Muscle layer of colon (tissue), 2 donors: ENCODE results near the gene SLC2A1.
"Not testable (repeated sequence)": the region's sequence is repeated elsewhere in the genome, so short reads cannot be mapped to it uniquely, and the experiment has no call there.

Experiments used
- H3K27ac ChIP-seq: one replicate; pipeline ENCODE4 v1.7.0; 2013; ENCODE audit warnings: low read depth, mild to moderate bottlenecking, low read length, moderate library complexity
- H3K27me3 ChIP-seq, 2 donors: one replicate each; pipeline ENCODE4 v1.7.0; 2013; ENCODE audit warnings: low read length in 2 of 2, mild to moderate bottlenecking in 2 of 2; ENCODE audit not compliant: insufficient read depth in 2 of 2, control insufficient read depth in 1 of 2
- H3K36me3 ChIP-seq: one replicate; pipeline ENCODE4 v1.7.0; 2013; ENCODE audit warnings: mild to moderate bottlenecking, low read length; ENCODE audit not compliant: insufficient read depth
- H3K4me1 ChIP-seq: one replicate; pipeline ENCODE4 v1.7.0; 2013; ENCODE audit warnings: mild to moderate bottlenecking, low read length; ENCODE audit not compliant: insufficient read depth
- H3K4me3 ChIP-seq, 2 donors: one replicate each; pipeline ENCODE4 v1.7.0; 2013; ENCODE audit warnings: low read length in 2 of 2, low read depth in 1 of 2, mild to moderate bottlenecking in 1 of 2, moderate library complexity in 1 of 2
- H3K9ac ChIP-seq: one replicate; pipeline ENCODE4 v1.7.0; 2013; ENCODE audit warnings: low read length
- H3K9me3 ChIP-seq: one replicate; pipeline ENCODE4 v1.7.0; 2013; ENCODE audit warnings: mild to moderate bottlenecking, low read length
- donor health status: abdominal sarcoma.
- donor health status: Adenocarcinoma of cecum.

Gene SLC2A1

DNA sequence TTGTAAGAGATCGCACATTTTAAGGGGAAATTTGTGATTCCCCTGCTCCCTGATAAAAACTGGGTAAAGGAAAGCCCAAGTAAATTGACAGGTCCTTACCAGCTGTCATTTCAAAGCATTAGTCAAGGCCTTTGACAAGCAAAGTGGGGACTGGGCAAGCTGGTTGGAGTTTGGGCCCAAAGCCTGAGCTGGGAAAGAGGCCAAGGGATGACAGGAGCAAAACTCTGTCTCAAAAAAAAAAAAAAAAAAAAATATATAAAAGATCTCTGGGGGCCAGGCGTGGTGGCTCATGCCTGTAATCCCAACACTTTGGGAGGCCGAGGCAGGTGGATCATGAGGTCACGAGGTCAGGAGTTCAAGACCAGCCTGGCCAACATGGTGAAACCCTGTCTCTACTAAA is 36.9 kb downstream of the SLC2A1 start:
- H3K27me3 ChIP-seq, result no peaks in the 10 kb centered on the region
- H3K9ac ChIP-seq, result no peak overlapping the region
- H3K4me3 ChIP-seq, result no peak overlapping the region
- H3K27ac ChIP-seq, result no peak overlapping the region
- H3K4me1 ChIP-seq, result peaks cover 12% of the 10 kb centered on the region
- H3K36me3 ChIP-seq, result no peaks in the 10 kb centered on the region
- H3K9me3 ChIP-seq, result no peaks in the 10 kb centered on the region

DNA sequence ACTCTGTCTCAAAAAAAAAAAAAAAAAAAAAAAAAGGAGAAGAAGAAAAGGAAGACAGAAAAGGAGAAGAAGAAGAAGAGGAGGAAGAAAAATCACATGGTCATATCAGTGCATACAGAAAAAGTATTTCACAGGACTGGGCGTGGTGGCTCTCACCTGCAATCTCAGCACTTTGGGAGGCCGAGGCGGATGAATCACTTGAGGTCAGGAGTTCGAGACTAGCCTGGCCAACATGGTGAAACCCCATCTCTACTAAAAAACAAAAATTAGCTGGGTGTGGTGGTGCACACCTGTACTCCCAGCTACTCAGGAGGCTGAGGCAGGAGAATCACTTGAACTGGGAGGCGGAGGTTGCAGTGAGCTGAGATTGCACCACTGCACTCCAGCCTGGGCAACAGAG is 39.0 kb downstream of the SLC2A1 start:
- H3K36me3 ChIP-seq, H3K27ac ChIP-seq, H3K4me3 ChIP-seq, H3K9ac ChIP-seq, H3K27me3 ChIP-seq, H3K4me1 ChIP-seq, H3K9me3 ChIP-seq: not testable (repeated sequence)

DNA sequence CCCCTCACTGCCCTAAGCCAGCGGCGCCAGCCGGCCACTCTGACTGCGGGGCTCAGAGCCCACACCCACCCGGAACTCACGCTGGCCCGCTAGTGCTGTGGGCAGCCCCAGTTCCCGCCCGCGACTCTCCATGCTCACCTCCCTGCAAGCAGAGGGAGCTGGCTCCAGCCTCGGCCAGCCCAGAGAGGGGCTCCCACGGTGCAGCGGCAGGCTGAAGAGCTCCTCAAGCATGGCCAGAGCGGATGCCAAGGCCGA is 41.5 kb downstream of the SLC2A1 start:
- Histone ChIP-seq H3K4me3 (no peak overlapping the region), H3K4me1 (no peaks in the 10 kb centered on the region), H3K9ac (no peak overlapping the region), H3K36me3 (no peaks in the 10 kb centered on the region), H3K27me3 (no peaks in the 10 kb centered on the region), H3K9me3 (no peaks in the 10 kb centered on the region), H3K27ac (no peak overlapping the region)

DNA sequence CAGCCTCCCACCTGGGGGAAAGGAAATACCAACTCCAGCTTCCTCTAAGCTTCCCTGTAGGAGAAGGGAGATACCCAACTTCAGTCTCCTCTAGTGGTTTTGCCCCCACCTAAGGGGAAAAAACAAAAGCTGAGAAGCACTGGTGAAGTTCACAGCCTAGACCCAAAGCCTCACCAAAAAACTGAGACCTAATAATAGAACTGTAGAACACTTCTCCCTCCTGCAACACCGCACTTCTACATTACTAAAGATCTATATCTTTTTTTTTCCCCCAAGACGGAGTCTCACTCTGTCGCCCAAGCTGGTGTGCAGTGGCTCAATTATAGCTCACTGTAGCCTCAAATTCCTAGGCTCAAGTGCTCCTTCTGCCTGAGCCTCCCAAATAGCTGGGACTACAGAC is 43.2 kb downstream of the SLC2A1 start:
- Histone ChIP-seq H3K9ac (no peak overlapping the region), H3K9me3 (no peaks in the 10 kb centered on the region), H3K36me3 (no peaks in the 10 kb centered on the region), H3K27ac (no peak overlapping the region), H3K4me3 (no peak overlapping the region), H3K27me3 (no peaks in the 10 kb centered on the region), H3K4me1 (no peaks in the 10 kb centered on the region)

GRCh38 chr1:42914092-42914627 is 44.5 kb downstream of the SLC2A1 start:
- Histone ChIP-seq H3K36me3 (no peaks in the 10 kb centered on the region), H3K27ac (no peak overlapping the region), H3K9ac (no peak overlapping the region), H3K4me1 (no peaks in the 10 kb centered on the region), H3K27me3 (no peaks in the 10 kb centered on the region), H3K4me3 (no peak overlapping the region), H3K9me3 (no peaks in the 10 kb centered on the region)

- Histone ChIP-seq H3K27ac (no peak overlapping the region), H3K9ac (no peak overlapping the region), H3K4me1 (no peaks in the 10 kb centered on the region), H3K9me3 (no peaks in the 10 kb centered on the region), H3K27me3 (no peaks in the 10 kb centered on the region), H3K4me3 (no peak overlapping the region), H3K36me3 (no peaks in the 10 kb centered on the region)
These were observed 45.1 kb downstream of the SLC2A1 start for GRCh38 chr1:42913426-42914091.

DNA sequence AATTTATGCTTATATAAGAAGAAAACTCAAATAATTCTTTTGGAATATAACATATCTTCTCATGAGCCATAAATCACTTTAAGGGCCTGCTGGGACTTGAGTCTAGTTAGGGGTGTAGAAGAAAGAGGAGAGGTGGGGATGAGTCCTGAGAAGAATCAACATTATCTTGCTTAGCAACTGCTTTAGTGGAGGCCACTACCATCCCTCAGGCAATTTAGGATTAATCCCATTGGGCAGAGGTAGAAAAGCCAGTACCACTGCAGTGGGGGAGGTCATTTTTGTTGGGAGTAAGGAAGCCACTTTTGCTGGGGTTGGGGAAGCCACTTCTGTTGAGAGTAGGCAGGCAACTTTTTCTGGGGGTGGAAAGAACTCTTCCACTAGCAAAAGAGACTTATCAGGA is 47.7 kb downstream of the SLC2A1 start:
- Histone ChIP-seq H3K9me3 (no peaks in the 10 kb centered on the region), H3K4me3 (no peak overlapping the region), H3K9ac (no peak overlapping the region), H3K27ac (no peak overlapping the region), H3K27me3 (no peaks in the 10 kb centered on the region), H3K4me1 (no peaks in the 10 kb centered on the region), H3K36me3 (no peaks in the 10 kb centered on the region)

DNA sequence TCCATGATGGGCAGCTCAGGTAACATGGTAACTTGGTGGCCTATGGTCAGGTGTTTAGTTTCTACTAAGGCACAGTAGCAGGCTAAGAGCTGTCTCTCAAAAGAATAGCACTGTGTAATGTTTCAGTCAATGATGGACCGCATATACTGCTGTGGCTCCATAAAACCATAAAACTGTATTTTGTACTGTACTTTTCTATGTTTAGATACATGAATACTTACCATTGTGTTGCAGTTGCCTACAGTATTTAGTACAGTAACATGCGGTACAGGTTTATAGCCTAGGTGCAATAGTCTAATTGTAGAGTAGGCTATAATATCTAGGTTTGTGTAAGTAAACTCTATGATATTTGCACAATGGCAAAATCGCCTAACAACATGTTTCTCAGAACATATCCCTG is 50.6 kb downstream of the SLC2A1 start:
- H3K9me3 ChIP-seq, result no peaks in the 10 kb centered on the region
- no peak overlapping the region for H3K9ac ChIP-seq
- no peaks in the 10 kb centered on the region for H3K36me3 ChIP-seq
- H3K27ac ChIP-seq, result no peak overlapping the region
- H3K4me1 ChIP-seq, result no peaks in the 10 kb centered on the region
- H3K4me3 ChIP-seq, result no peak overlapping the region
- H3K27me3 ChIP-seq, result no peaks in the 10 kb centered on the region

DNA sequence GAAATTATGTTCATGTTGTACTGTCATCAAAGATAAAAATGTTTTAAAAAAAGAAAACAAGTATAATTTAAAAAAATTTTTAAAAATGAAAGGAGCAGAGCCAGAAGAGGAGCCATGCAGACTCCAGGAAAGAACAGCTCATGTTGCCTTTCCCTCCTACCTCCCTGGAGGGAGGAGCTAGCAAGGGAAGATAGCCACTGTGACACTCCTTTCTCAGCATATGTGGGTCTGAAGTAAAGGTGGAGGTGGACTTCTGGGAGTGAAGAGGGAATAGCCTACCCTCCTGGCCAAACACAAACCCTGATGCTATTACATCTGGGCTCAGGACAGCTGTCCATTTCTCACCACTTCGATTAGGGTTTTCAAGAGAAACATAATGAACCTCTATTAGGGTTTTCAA is 54.2 kb downstream of the SLC2A1 start:
- no peak overlapping the region for H3K9ac ChIP-seq
- H3K4me1 ChIP-seq, result no peaks in the 10 kb centered on the region
- H3K36me3 ChIP-seq, result no peaks in the 10 kb centered on the region
- H3K27ac ChIP-seq, result no peak overlapping the region
- no peaks in the 10 kb centered on the region for H3K9me3 ChIP-seq
- no peaks in the 10 kb centered on the region for H3K27me3 ChIP-seq
- no peak overlapping the region for H3K4me3 ChIP-seq

- H3K36me3 ChIP-seq, H3K27me3 ChIP-seq, H3K4me1 ChIP-seq, H3K9ac ChIP-seq, H3K4me3 ChIP-seq, H3K27ac ChIP-seq, H3K9me3 ChIP-seq: not testable (repeated sequence)
These were observed 58.7 kb downstream of the SLC2A1 start for GRCh38 chr1:42899960-42900359.

- no peak overlapping the region for H3K4me3 ChIP-seq
- H3K9ac ChIP-seq, result no peak overlapping the region
- no peaks in the 10 kb centered on the region for H3K36me3 ChIP-seq
- no peaks in the 10 kb centered on the region for H3K27me3 ChIP-seq
- no peaks in the 10 kb centered on the region for H3K9me3 ChIP-seq
- no peaks in the 10 kb centered on the region for H3K4me1 ChIP-seq
- H3K27ac ChIP-seq, result no peak overlapping the region
These were observed 67.1 kb downstream of the SLC2A1 start for GRCh38 chr1:42891465-42892138.

DNA sequence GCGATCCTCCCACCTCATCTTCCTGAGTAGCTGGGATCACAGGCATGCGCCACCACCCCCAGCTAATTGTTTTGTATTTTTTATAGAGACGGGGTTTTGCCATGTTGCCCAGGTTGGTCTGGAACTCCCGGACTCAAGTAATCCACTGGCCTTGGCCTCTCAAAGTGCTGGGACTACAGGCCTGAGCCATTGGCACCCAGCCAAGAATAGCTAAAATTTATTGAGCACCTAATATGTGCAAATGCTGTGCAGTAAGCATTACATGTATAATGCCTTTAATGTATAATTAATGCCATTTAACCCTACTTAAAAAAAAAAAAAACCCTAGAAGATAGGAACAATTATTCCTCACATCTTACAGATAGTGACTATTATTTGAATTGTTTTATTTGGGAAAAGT is 69.4 kb downstream of the SLC2A1 start:
- Histone ChIP-seq H3K9ac (no peak overlapping the region), H3K4me1 (no peaks in the 10 kb centered on the region)

More for the DNA sequence above, 69.4 kb downstream of the SLC2A1 start:
- no peaks in the 10 kb centered on the region for H3K36me3 ChIP-seq
- no peaks in the 10 kb centered on the region for H3K27me3 ChIP-seq
- no peak overlapping the region for H3K27ac ChIP-seq
- no peak overlapping the region for H3K4me3 ChIP-seq
- no peaks in the 10 kb centered on the region for H3K9me3 ChIP-seq
